NCI-H2227 (cell line): ENCODE measurements around the gene KCTD1.

Source experiments
- DNase-seq: peaks from one replicate; lab custom pipeline; 2025; ENCODE audit not compliant: unreplicated experiment; lab: John Stamatoyannopoulos, UW

KCTD1 gene

GRCh38 chr18:26432651-26433424 lies 115.5 kb downstream of the KCTD1 start:
- no peak for DNase-seq

GRCh38 chr18:26429535-26430226 lies 118.7 kb downstream of the KCTD1 start:
- no peak for DNase-seq

- DNase-seq = no peak
These were observed 123.2 kb downstream of the KCTD1 start for GRCh38 chr18:26425148-26425531.

GRCh38 chr18:26424428-26425147 lies 123.8 kb downstream of the KCTD1 start:
- DNase-seq = no peak

GRCh38 chr18:26422472-26423162 lies 125.7 kb downstream of the KCTD1 start:
- DNase-seq = no peak

GRCh38 chr18:26421931-26422330 lies 126.4 kb downstream of the KCTD1 start:
- DNase-seq = no peak

GRCh38 chr18:26421503-26421902 lies 126.8 kb downstream of the KCTD1 start:
- DNase-seq = no peak

- DNase-seq = no peak
These were observed 128.6 kb downstream of the KCTD1 start for GRCh38 chr18:26419746-26420145.

GRCh38 chr18:26418225-26418624 lies 130.1 kb downstream of the KCTD1 start:
- no peak for DNase-seq

GRCh38 chr18:26417190-26417589 lies 131.2 kb downstream of the KCTD1 start:
- no peak for DNase-seq

- DNase-seq = no peak
These were observed 131.7 kb downstream of the KCTD1 start for GRCh38 chr18:26416652-26417150.

GRCh38 chr18:26415631-26416030 lies 132.7 kb downstream of the KCTD1 start:
- no peak for DNase-seq

- DNase-seq = no peak
These were observed 133.4 kb downstream of the KCTD1 start for GRCh38 chr18:26414901-26415440.

- no peak for DNase-seq
These were observed 139.3 kb downstream of the KCTD1 start for GRCh38 chr18:26409091-26409490.

- DNase-seq = no peak
These were observed 140.4 kb downstream of the KCTD1 start for GRCh38 chr18:26407736-26408601.

- DNase-seq = no peak
These were observed 141.4 kb downstream of the KCTD1 start for GRCh38 chr18:26406854-26407517.

GRCh38 chr18:26406324-26406723 lies 142.0 kb downstream of the KCTD1 start:
- DNase-seq = no peak

- no peak for DNase-seq
These were observed 143.1 kb downstream of the KCTD1 start for GRCh38 chr18:26405190-26405801.
